HCT116 (cell line): ENCODE data around the gene THAP3. TPM values are rescaled to one million over a fixed set of nuclear protein-coding genes. Genes with fewer than 3 reads are reported as not detected.

ENCODE experiments used
- ATAC-seq: fragments of 200-7000 bp; cut with Tn5 transposase; 2 replicates; pipeline ENCODE4 v1.9.1; 2020; ENCODE audit warnings: mild to moderate bottlenecking, moderate library complexity
- BruUV-seq: library from RNA; stranded (reverse); fragments of 400-500 nt; replicated peaks from 2 replicates; lab custom pipeline; 2021; lab: Mats Ljungman, UMichigan
- CTCF ChIA-PET: fragments of 300-600 bp; sonication (Branson Sonifier 250); formaldehyde crosslinking; loops from one replicate; lab custom pipeline; 2021; ENCODE audit warnings: antibody characterized with exemption; lab: Charles Lee
- POLR2A ChIA-PET: fragments of 300-600, 350-600 bp; sonication (Branson Sonifier 250); formaldehyde crosslinking; loops from one replicate; lab custom pipeline; 2021; ENCODE audit warnings: antibody characterized with exemption; lab: Charles Lee
- RAD21 ChIA-PET, 2 experiments: fragments of 300-600 bp; sonication (Branson Sonifier 250); formaldehyde crosslinking; loops; one replicate each; lab custom pipeline; 2023; ENCODE audit warnings: low total read pairs in 2 of 2; ENCODE audit not compliant: uncharacterized antibody in 2 of 2, unreplicated experiment in 2 of 2, low non-redundant PET in 1 of 2; lab: Charles Lee
- DNase-seq: peaks from one replicate; pipeline ENCODE4 v3.0.0-alpha.2; 2010; ENCODE audit warnings: low read depth, low spot score
- H2AFZ ChIP-seq: fragments of 200-600 bp; shearing (Covaris generic), sonication (generic); 2 replicates; pipeline ENCODE4 v1.6.1; 2017; ENCODE audit warnings: low read depth, mixed run types, mixed read lengths, antibody characterized with exemption, low read length; ENCODE audit not compliant: poor library complexity, severe bottlenecking
- H3K27ac ChIP-seq: 2 replicates; pipeline ENCODE4 v1.5.1; 2012; ENCODE audit warnings: low read depth, low read length
- H3K27me3 ChIP-seq: fragments of 200-600 bp; sonication (generic); 2 replicates; pipeline ENCODE4 v1.6.1; 2016; ENCODE audit warnings: mixed run types, low read length, mixed read lengths; ENCODE audit not compliant: insufficient read depth
- H3K36me3 ChIP-seq, 2 experiments: fragments of 200-500 bp in 1 of 2; fragments of 200-600 bp in 1 of 2; sonication (Bioruptor generic) in 1 of 2; sonication (generic) in 1 of 2; 2 replicates each; pipeline versions ENCODE4 v1.5.1 to v1.6.1; 2014 to 2016; ENCODE audit warnings: low read length in 2 of 2, inconsistent platforms in 1 of 2, mixed read lengths in 1 of 2, mixed run types in 1 of 2; ENCODE audit not compliant: insufficient read depth in 2 of 2, control insufficient read depth in 1 of 2
- H3K4me1 ChIP-seq, 2 experiments: fragments of 200-600 bp in 1 of 2; sonication (generic) in 1 of 2; 2 replicates each; pipeline versions ENCODE4 v1.5.1 to v1.6.1; 2012 to 2017; ENCODE audit warnings: low read length in 2 of 2, inconsistent platforms in 1 of 2, mild to moderate bottlenecking in 1 of 2, mixed read lengths in 1 of 2, mixed run types in 1 of 2, moderate library complexity in 1 of 2; ENCODE audit not compliant: insufficient read depth in 2 of 2, control insufficient read depth in 1 of 2
- H3K4me2 ChIP-seq: fragments of 200-600 bp; sonication (generic); 2 replicates; pipeline ENCODE4 v1.6.1; 2017; ENCODE audit warnings: mixed run types, low read length, mixed read lengths
- H3K4me3 ChIP-seq, 2 experiments: fragments of 200-600 bp in 1 of 2; sonication (generic) in 1 of 2; replicated peaks in 1 of 2; 2 replicates each; pipeline ENCODE4 v1.5.1; 2011 to 2016; ENCODE audit warnings: low read length in 2 of 2, control low read depth in 1 of 2, low read depth in 1 of 2, mild to moderate bottlenecking in 1 of 2, mixed read lengths in 1 of 2, mixed run types in 1 of 2
- H3K79me2 ChIP-seq: fragments of 200-600 bp; sonication (generic); 2 replicates; pipeline ENCODE4 v1.6.1; 2017; ENCODE audit warnings: mild to moderate bottlenecking, mixed run types, low read length, moderate library complexity, mixed read lengths; ENCODE audit not compliant: insufficient read depth
- H3K9ac ChIP-seq: fragments of 200-600 bp; sonication (generic); 2 replicates; pipeline ENCODE4 v1.6.1; 2016; ENCODE audit warnings: low read length, mixed read lengths
- H3K9me2 ChIP-seq: fragments of 200-600 bp; sonication (generic), shearing (Covaris generic); 2 replicates; pipeline ENCODE4 v1.6.1; 2017; ENCODE audit warnings: mixed run types, mild to moderate bottlenecking, moderate library complexity; ENCODE audit not compliant: insufficient read depth
- H3K9me3 ChIP-seq, 2 experiments: fragments of 200-500 bp in 1 of 2; fragments of 200-600 bp in 1 of 2; sonication (Bioruptor generic) in 1 of 2; sonication (generic) in 1 of 2; 2 replicates each; pipeline ENCODE4 v1.6.1; 2014 to 2017; ENCODE audit warnings: low read length in 2 of 2, mixed read lengths in 2 of 2, inconsistent platforms in 1 of 2, low read depth in 1 of 2, mild to moderate bottlenecking in 1 of 2, mixed run types in 1 of 2, moderate library complexity in 1 of 2; ENCODE audit not compliant: control insufficient read depth in 1 of 2, insufficient read depth in 1 of 2
- H4K20me1 ChIP-seq: fragments of 200-600 bp; sonication (generic), shearing (Covaris generic); 2 replicates; pipeline ENCODE4 v1.6.1; 2017; ENCODE audit warnings: mixed run types, mild to moderate bottlenecking, moderate library complexity; ENCODE audit not compliant: insufficient read depth
- EGR1 ChIP-seq: IDR thresholded peaks from 2 replicates; pipeline ENCODE4 v1.6.1; 2012; ENCODE audit warnings: low read depth
- MAX ChIP-seq: IDR thresholded peaks from 2 replicates; pipeline ENCODE4 v1.6.1; 2012
- POLR2A ChIP-seq: IDR thresholded peaks from 2 replicates; pipeline ENCODE4 v1.7.0; 2011; ENCODE audit warnings: borderline replicate concordance; ENCODE audit not compliant: insufficient read depth, insufficient read length; ENCODE audit errors: extremely low read depth
- POLR2AphosphoS5 ChIP-seq: IDR thresholded peaks from 2 replicates; pipeline ENCODE4 v1.6.1; 2011; ENCODE audit warnings: mild to moderate bottlenecking, low read depth, low read length, moderate library complexity
- RAD21 ChIP-seq: IDR thresholded peaks from 2 replicates; pipeline ENCODE4 v1.6.1; 2012; ENCODE audit warnings: low read depth, mild to moderate bottlenecking
- SIN3A ChIP-seq: IDR thresholded peaks from 2 replicates; pipeline ENCODE4 v1.6.1; 2012; ENCODE audit warnings: low read depth
- SP1 ChIP-seq: IDR thresholded peaks from 2 replicates; pipeline ENCODE4 v1.6.1; 2012; ENCODE audit warnings: low read depth
- SRF ChIP-seq: IDR thresholded peaks from 2 replicates; pipeline ENCODE4 v1.6.1; 2012; ENCODE audit warnings: low read depth
- TCF7L2 ChIP-seq: IDR thresholded peaks from 2 replicates; pipeline ENCODE4 v1.7.0; 2011; ENCODE audit warnings: borderline replicate concordance, inconsistent platforms; ENCODE audit not compliant: insufficient read depth, insufficient read length; ENCODE audit errors: extremely low read depth
- YY1 ChIP-seq: IDR thresholded peaks from 2 replicates; pipeline ENCODE4 v1.6.1; 2011; ENCODE audit warnings: low read length, low read depth, moderate library complexity, mild to moderate bottlenecking; ENCODE audit not compliant: insufficient replicate concordance; ENCODE audit errors: extremely low read depth
- ZFX ChIP-seq: fragments of 450-650 bp; IDR thresholded peaks from 2 replicates; pipeline ENCODE4 v1.6.1; 2017
- ZNF274 ChIP-seq: fragments of 200-500 bp; sonication (Bioruptor generic); IDR thresholded peaks from 2 replicates; pipeline ENCODE4 v1.6.1; 2014; ENCODE audit warnings: mild to moderate bottlenecking, low read depth, low read length, inconsistent platforms
- intact Hi-C: fragments of 100-400 bp; cut with micrococcal nuclease; formaldehyde crosslinking; loops from 2 replicates; pipeline ENCODE4 v1.10.0; 2022
- total RNA-seq: library from RNA; stranded (reverse); gene quantifications from one replicate; pipeline ENCODE4 v1.2.1, GENCODE V29; 2021; ENCODE audit not compliant: unreplicated experiment
- TF ChIP-seq, protein P1 (sequence below), 3 experiments: fragments of 200-600 bp in 1 of 3; sonication (generic) in 1 of 3; IDR thresholded peaks in 2 of 3; conservative IDR thresholded peaks in 1 of 3; 2 replicates each; pipeline ENCODE4 v1.5.1; 2012 to 2017; ENCODE audit warnings: low read depth in 2 of 3, low read length in 2 of 3, antibody characterized with exemption in 1 of 3, borderline replicate concordance in 1 of 3, control low read depth in 1 of 3, mild to moderate bottlenecking in 1 of 3, mixed read lengths in 1 of 3, mixed run types in 1 of 3, moderate library complexity in 1 of 3; ENCODE audit not compliant: insufficient read depth in 1 of 3

THAP3 gene
- total RNA-seq, 1 experiment from 2014 or later, result 23.1 TPM

DNA sequence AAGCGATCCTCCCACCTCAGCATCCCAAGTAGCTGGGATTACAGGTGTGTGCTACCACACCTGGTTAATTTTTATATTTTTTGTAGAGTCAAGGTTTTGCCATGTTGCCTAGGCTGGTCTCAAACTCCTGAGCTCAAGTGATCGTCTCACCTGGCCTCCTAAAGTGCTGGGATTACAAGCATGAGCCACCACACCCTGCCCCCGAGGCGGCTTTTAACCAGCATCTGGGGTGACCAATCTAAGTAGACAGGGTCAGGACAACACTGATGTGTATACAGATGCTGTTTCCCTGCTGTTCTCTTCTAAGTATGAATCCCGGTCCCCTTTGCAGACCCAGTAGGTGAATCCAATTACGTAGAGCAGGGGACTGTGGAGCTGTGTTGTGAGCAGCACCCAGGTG is 23.9 kb downstream of the THAP3 start (continued):
- no peak for TF ChIP-seq TCF7L2
- TF ChIP-seq ZFX, result no peak
- no peak for TF ChIP-seq SRF
- no peak for TF ChIP-seq YY1
- TF ChIP-seq ZNF274, result no peak
- no peak for TF ChIP-seq MAX
- TF ChIP-seq POLR2A, result no peak
- no peak for TF ChIP-seq RAD21

DNA sequence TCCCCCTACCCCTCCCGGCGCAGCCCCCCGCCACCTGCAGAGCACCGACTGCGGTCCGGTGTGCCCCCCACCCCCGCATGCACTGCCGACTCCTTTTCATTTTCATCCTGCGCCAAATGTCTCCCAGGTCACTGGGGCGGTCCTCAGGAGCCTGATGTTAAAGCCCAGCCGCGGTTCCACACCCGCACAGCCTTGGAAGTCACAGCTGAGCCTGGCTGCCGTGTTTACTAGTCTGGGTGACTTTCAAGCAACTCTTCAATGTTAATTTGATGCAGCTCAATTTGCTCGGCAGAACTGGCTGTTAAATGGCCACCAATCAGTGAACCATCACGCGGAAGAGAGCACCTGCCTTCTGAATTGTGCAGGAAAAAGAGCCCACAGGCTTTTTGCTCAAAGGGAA is 27.2 kb downstream of the THAP3 start:
- no peaks in the 10 kb centered on the region for H3K27me3 ChIP-seq
- no peak for ATAC-seq
- peaks cover 8% of the 10 kb centered on the region; the same call in 1 of the 2 replicates for H3K79me2 ChIP-seq
- H2AFZ ChIP-seq, result no peak overlapping the region
- no TSS peak for BruUV-seq
- TF ChIP-seq EGR1, result no peak
- TF ChIP-seq POLR2A, result no peak
- TF ChIP-seq SIN3A, result no peak
- TF ChIP-seq, protein P1, sequence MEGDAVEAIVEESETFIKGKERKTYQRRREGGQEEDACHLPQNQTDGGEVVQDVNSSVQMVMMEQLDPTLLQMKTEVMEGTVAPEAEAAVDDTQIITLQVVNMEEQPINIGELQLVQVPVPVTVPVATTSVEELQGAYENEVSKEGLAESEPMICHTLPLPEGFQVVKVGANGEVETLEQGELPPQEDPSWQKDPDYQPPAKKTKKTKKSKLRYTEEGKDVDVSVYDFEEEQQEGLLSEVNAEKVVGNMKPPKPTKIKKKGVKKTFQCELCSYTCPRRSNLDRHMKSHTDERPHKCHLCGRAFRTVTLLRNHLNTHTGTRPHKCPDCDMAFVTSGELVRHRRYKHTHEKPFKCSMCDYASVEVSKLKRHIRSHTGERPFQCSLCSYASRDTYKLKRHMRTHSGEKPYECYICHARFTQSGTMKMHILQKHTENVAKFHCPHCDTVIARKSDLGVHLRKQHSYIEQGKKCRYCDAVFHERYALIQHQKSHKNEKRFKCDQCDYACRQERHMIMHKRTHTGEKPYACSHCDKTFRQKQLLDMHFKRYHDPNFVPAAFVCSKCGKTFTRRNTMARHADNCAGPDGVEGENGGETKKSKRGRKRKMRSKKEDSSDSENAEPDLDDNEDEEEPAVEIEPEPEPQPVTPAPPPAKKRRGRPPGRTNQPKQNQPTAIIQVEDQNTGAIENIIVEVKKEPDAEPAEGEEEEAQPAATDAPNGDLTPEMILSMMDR (IDR thresholded peaks at IDR 0.05 in 2 of 3, conservative IDR thresholded peaks at IDR 0.05 in 1 of 3; ENCODE audit: borderline replicate concordance in 1 of 3, insufficient read depth in 1 of 3, low read depth in 2 of 3, low read length in 2 of 3), result no peak
- TF ChIP-seq POLR2AphosphoS5, result no peak
- no peak for TF ChIP-seq SP1
- no peak overlapping the region for H3K9ac ChIP-seq
- H3K27ac ChIP-seq, result no peak overlapping the region
- RAD21 ChIA-PET, result no interaction called here
- H3K9me2 ChIP-seq, result no peaks in the 10 kb centered on the region
- intact Hi-C loops, result no loop called here
- POLR2A ChIA-PET, result no interaction called here
- no peaks in the 10 kb centered on the region for H4K20me1 ChIP-seq
- peaks cover 13 to 29% of the 10 kb centered on the region in 2 experiments for H3K36me3 ChIP-seq
- CTCF ChIA-PET, result no interaction called here
- DNase-seq, result no peak
- H3K4me1 ChIP-seq, result no peaks in the 10 kb centered on the region
- no peak overlapping the region for H3K4me3 ChIP-seq
- H3K4me2 ChIP-seq, result no peak overlapping the region
- H3K9me3 ChIP-seq, result no peaks in the 10 kb centered on the region
